HG03457 (cell line): ENCODE data around the gene FAM53B.

ENCODE experiments used
- ATAC-seq: cut with Tn5 transposase; IDR thresholded peaks from one replicate; pipeline ENCODE4 v1.9.1; 2021; ENCODE audit warnings: moderate number of reproducible peaks; ENCODE audit not compliant: unreplicated experiment

FAM53B gene

GRCh38 chr10:124632566-124632965 is 111.6 kb downstream of the FAM53B start:
- ATAC-seq = no peak

GRCh38 chr10:124632064-124632531 is 112.1 kb downstream of the FAM53B start:
- no peak for ATAC-seq

- ATAC-seq = no peak
Observed at GRCh38 chr10:124630551-124630950, 113.6 kb downstream of the FAM53B start.

- no peak for ATAC-seq
Observed at GRCh38 chr10:124629842-124630241, 114.3 kb downstream of the FAM53B start.

GRCh38 chr10:124629415-124629814 is 114.8 kb downstream of the FAM53B start:
- ATAC-seq = no peak

- no peak for ATAC-seq
Observed at GRCh38 chr10:124628676-124629021, 115.5 kb downstream of the FAM53B start.

GRCh38 chr10:124627866-124628675 is 116.1 kb downstream of the FAM53B start:
- no peak for ATAC-seq

GRCh38 chr10:124626759-124627380 is 117.3 kb downstream of the FAM53B start:
- ATAC-seq = peak; percentile 72

- no peak for ATAC-seq
Observed at GRCh38 chr10:124625831-124626238, 118.3 kb downstream of the FAM53B start.

GRCh38 chr10:124624895-124625294 is 119.3 kb downstream of the FAM53B start:
- ATAC-seq = no peak

GRCh38 chr10:124624466-124624865 is 119.7 kb downstream of the FAM53B start:
- no peak for ATAC-seq

- no peak for ATAC-seq
Observed at GRCh38 chr10:124624006-124624405, 120.2 kb downstream of the FAM53B start.

GRCh38 chr10:124622866-124623536 is 121.2 kb downstream of the FAM53B start:
- ATAC-seq = no peak

- ATAC-seq = no peak
Observed at GRCh38 chr10:124622158-124622557, 122.0 kb downstream of the FAM53B start.

- ATAC-seq = no peak
Observed at GRCh38 chr10:124621637-124622036, 122.5 kb downstream of the FAM53B start.

- ATAC-seq = no peak
Observed at GRCh38 chr10:124619802-124620490, 124.2 kb downstream of the FAM53B start.

- no peak for ATAC-seq
Observed at GRCh38 chr10:124619195-124619594, 125.0 kb downstream of the FAM53B start.

- ATAC-seq = no peak
Observed at GRCh38 chr10:124618470-124619073, 125.6 kb downstream of the FAM53B start.

- no peak for ATAC-seq
Observed at GRCh38 chr10:124616836-124617130, 127.4 kb downstream of the FAM53B start.

GRCh38 chr10:124616040-124616835 is 127.9 kb downstream of the FAM53B start:
- ATAC-seq = no peak
